OCI-LY7 (cell line): ENCODE results near the gene PCNA.

Experiments
- EZH2phosphoT487 ChIP-seq: fragments of 200-600 bp; sonication (generic); IDR thresholded peaks from 2 replicates; pipeline ENCODE4 v1.6.1; 2018; ENCODE audit warnings: low read depth, borderline replicate concordance, mild to moderate bottlenecking, mixed run types, antibody characterized with exemption, low read length, moderate library complexity, mixed read lengths
- TF ChIP-seq, protein P1 (sequence below): fragments of 200-600 bp; sonication (generic); conservative IDR thresholded peaks from 2 replicates; pipeline ENCODE4 v1.5.1; 2014; ENCODE audit warnings: mild to moderate bottlenecking, antibody characterized with exemption, low read length, moderate library complexity, mixed read lengths

DNA sequence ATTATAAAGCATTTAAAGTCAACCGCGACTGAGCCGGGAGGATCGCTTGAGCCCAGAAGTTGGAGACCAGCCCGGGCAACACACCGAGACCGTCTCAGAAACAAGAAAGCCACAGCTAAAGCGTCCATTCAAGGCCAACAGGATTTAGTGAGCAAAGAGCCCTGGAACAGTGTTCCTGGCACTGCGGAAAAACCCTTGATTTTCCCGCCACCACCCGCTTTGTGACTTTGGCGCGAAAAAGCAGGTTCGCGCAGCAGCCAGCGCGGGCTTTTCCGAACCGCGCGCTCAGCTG lies 669 bp downstream of the PCNA start:
- TF ChIP-seq, protein P1, sequence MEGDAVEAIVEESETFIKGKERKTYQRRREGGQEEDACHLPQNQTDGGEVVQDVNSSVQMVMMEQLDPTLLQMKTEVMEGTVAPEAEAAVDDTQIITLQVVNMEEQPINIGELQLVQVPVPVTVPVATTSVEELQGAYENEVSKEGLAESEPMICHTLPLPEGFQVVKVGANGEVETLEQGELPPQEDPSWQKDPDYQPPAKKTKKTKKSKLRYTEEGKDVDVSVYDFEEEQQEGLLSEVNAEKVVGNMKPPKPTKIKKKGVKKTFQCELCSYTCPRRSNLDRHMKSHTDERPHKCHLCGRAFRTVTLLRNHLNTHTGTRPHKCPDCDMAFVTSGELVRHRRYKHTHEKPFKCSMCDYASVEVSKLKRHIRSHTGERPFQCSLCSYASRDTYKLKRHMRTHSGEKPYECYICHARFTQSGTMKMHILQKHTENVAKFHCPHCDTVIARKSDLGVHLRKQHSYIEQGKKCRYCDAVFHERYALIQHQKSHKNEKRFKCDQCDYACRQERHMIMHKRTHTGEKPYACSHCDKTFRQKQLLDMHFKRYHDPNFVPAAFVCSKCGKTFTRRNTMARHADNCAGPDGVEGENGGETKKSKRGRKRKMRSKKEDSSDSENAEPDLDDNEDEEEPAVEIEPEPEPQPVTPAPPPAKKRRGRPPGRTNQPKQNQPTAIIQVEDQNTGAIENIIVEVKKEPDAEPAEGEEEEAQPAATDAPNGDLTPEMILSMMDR: no peak
- no peak for TF ChIP-seq EZH2phosphoT487
